ENCODE measurements around the gene SPOUT1.
A peak's percentile ranks its signal among the peaks of the same experiment; 100 is the strongest.
"Not testable (repeated sequence)": the region's sequence is repeated elsewhere in the genome, so short reads cannot be mapped to it uniquely, and the experiment has no call there.

Gene SPOUT1

DNA sequence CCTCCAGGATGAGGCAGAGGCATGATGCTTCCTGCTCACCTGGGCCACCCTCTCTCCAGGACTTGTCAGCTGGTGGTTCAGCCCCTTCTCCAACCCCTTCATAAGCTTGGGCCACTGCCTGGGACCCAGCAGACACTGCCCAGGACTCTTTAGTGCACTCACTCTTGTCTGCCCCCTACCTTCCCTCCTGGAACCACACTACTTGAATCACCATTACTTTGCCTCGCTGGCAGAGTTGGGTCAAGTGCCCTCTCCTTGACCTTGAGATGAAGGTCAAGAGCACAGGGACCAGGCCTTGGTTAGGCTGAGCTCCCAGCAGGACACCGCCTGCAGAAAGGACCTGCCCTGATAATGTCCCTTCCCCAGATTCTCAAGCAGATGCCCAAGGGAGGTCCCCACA, 19.8 kb downstream of the SPOUT1 start:
- no peak for DNase-seq (ENCODE audit: low read depth)

DNA sequence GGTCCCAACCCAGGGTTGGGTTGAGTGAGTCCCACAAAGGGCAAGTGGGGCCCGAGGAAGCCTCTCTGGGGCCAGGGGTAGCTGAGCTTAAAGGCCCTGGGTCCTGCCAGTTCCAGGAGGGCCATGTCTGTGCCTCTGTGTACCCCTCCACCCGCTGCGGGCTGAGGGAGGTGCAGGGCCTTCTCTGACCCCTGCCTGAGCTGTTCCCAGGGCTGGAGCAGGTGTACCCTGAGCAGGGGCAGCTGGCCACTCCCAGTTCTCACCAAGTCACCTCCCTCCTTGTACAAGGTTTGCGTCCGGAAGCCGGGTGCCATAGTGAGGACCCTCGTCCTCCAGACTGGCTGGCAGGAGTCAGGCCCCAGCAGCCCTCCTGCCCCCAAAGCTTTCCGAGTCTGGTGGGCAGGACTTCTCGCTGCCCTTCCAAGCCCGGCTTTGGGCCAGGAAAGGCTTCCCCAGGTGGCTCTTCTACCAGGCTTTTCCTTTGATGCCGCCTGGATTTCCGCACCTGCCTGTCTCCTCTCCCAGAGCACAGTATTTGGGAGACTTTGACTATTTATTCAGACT, 20.5 kb downstream of the SPOUT1 start:
- DNase-seq (ENCODE audit: low read depth) = no peak

DNA sequence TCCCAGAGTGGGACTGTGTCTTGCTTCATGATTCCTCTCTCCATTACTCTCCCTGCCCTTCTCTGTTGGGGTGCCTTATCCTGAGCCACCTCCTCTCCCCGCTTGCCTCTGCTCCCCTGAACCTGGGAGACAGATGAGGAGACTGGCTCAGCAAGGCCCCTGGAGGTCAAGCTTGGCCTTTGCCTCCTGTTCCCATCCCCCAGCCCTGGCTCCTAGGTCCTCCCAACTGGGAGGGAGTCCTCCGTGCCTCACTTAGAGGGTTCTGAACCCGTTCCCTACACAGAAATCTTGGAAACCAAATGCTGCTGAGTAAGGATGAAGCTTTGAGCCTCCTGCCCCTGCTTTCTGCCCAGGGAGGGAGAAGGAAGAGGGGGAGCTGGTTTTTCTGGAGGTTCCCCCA, 21.1 kb downstream of the SPOUT1 start:
- DNase-seq (ENCODE audit: low read depth) = no peak

DNA sequence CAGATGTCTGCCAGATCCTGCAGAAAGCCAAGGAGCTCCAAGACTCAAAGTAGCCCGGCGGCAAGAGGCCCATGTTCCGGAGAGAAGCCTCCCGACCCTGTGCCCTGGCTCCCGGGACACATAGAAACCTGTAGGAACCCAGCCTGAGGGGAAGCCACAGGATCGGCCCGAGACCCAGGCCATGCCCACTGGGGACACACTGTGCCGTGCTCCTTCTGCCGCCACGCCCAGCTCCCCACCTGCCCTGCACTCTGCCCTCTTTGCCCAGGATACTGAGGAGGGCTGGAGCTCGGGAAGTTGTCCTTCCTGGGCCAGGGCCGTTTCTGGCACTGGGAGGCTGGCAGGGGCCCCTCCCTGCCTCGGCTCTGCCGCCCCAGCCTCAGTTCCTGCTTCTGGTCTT, 21.8 kb downstream of the SPOUT1 start:
- DNase-seq (ENCODE audit: low read depth) = no peak

DNA sequence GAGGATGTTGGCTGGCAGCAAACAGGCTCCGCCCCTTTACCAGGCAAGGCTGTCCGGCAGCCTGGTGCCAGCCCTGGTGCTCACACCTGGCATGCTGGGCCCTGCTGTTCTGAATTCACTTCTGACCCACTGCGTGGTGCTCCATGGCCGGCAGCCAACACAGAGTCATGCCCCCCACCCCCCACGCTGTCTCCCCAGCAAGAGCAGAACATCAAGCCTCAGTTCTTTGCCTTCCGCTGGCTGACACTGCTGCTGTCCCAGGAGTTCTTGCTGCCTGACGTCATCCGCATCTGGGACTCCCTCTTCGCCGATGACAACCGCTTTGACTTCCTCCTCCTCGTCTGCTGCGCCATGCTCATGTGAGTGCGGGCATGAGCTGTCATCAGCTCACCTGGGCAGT, 23.9 kb downstream of the SPOUT1 start:
- no peak for DNase-seq (ENCODE audit: low read depth)

DNA sequence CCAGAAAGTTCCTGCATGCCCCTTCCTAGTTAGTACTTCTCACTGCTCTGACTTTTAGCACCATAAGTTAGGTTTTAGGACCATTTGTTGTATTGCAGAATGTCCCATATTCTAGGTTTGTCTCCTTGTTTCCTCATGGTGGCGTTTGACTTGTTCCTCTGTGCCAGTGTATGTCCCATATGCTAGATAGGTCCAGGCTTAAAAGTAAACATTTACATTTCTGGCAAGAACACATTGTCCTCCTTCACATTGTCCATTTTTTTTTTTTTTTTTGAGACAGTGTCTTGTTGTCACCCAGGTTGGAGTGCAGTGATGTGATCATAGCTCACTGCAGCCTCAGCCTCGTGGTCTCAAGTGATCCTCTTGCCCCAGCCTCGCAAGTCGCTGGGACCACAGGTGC, 27.1 kb downstream of the SPOUT1 start:
- DNase-seq (ENCODE audit: low read depth) = no peak

DNA sequence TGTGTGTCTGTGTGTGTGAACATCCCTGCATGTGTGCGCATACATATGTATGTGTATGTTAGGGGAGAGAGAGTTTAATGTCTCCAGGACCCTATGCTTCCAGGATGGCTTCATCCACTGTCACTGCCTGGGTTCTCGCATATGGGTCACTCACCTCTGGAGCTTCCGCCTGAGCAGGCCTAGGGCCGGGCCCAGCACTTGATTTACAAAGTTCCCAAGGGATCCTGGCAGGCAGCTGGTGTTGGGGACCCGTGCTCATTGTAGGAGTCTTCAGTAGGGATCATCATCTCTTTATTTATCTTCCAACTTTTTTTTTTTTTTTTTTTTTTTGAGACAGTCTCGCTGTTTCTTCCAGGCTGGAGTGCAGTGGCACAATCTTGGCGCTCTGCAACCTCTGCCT, 29.5 kb downstream of the SPOUT1 start:
- no peak for DNase-seq (ENCODE audit: low read depth)

DNA sequence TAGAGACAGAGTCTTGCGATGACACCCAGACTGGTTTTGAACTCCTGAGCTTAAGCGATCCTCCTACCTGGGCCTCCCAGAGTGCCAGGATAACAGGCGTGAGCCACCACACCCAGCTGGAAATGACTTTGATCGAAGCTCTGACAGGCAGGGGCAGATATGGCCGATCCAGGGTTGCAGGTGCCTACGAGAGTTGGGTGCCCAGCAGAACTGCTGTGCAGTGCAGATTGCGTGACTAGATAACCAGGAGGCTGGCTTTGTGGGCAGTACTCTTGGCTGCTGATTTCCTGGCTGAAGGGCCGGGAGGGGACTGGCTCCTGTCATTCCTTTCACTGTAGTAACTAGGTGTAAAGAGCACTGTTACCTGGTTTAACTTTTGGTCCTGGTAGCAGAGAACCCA, 30.7 kb downstream of the SPOUT1 start:
- no peak for DNase-seq (ENCODE audit: low read depth)

DNA sequence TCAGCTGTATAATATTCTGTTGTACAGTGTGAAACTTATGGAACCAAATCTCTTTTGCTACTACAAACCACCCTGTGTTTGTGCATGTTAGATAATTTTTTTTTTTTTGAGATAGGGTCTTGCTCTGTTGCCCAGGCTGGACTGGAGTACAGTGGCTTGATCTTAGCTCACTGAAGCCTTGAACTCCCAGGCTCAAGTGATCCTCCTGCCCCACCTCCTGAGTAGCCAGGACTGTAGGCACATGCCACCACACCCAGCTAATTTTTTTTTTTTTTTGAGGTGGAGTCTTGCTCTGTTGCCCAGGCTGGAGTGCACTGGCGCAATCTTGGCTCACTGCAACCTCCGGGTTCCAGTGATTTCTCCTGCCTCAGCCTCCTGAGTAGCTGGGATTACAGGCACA, 34.6 kb downstream of the SPOUT1 start:
- not testable (repeated sequence) for DNase-seq (ENCODE audit: low read depth)

DNA sequence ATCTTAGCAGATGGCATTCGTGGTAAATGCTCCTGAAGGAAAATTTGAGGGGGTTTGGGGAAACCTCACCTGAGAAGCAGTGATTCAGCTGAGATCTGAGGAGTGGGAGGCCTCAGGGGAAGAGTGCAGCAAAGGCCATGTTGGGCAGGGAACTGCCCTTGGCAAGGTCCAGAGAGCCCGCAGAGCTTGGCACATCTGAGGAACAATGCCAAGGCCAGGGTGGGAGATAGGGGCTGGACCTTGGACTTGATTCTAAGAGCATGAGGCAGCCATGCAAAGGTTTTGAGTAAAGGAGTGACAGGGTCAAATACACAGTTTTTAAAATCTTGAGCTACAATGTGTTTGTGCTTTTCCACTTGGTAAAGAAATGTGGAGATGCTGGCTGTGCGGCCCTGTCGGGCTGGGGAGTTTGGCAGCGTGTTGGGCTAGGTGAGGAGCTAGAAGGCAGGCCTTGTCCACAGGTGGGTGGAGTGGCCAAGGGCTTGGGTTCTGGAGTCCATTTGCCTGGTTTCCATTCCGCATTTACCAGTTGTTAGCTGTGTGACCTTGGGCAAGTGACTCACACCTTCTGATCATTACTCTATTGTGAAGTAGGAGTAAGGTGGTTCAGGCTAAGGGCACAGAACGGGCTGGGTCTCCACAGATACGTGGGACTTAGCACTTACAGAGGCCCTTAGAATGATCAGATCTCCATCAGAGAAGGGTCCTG, 36.5 kb downstream of the SPOUT1 start:
- no peak for DNase-seq (ENCODE audit: low read depth)

DNA sequence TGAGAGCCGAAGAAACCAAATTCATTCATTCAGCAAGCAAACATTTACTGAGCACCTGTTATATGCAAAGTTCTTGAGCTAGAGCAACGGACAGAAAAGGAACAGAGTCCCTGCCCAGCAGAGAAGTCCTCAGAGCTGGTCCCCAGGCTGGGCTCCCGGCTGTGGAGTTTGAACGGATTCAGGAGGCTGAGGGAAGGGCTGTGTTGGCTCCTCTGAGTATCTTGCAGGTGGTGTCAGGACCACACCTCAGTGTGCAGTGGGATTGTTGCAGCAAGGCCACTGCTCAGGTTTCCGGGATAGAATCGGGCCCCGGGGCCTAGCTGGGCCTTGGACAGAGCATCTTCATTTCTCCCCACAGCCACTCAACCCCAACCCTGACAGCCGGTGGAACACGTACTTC, 37.5 kb downstream of the SPOUT1 start:
- no peak for DNase-seq (ENCODE audit: low read depth)

DNA sequence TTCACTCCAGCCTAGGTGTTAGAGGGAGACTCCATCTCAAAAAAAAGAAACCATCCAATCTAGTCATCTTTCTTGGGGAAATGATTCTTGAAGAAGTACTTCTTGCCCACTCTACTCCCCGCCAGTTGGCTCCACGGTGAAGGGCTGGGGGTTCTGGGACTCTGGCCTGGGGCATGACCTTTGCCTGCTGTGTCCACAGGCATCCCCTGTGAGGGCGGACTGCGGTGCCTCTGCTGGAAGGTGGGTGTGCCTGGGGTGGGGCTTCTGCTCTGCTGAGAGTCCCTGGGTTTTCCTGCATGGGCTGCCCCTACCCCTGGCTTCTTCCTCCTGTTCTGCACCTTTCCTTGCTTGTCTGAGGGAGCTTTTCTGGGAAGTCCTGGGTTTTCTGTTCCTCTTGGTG, 39.1 kb downstream of the SPOUT1 start:
- no peak for DNase-seq (ENCODE audit: low read depth)

DNA sequence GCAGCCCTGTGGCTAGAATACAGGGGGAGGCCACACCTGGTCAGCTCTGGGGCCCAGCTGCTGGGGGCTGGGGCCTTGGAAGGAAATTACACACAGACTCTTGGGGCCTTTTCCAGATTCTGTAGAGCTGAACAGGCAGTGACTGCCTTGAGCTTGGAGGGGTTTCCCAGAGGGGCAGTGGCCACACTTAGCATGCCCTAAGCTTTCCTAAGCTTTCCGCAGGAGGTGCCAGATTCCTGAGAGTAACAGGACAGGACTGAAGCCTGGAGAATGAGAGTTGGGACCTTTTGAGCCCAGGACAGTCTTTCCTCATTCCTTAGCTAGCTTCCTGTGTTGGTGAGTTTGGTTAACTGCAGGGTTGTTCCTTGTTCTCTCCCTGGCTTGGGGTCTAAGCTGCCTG, 41.1 kb downstream of the SPOUT1 start:
- no peak for DNase-seq (ENCODE audit: low read depth)

DNA sequence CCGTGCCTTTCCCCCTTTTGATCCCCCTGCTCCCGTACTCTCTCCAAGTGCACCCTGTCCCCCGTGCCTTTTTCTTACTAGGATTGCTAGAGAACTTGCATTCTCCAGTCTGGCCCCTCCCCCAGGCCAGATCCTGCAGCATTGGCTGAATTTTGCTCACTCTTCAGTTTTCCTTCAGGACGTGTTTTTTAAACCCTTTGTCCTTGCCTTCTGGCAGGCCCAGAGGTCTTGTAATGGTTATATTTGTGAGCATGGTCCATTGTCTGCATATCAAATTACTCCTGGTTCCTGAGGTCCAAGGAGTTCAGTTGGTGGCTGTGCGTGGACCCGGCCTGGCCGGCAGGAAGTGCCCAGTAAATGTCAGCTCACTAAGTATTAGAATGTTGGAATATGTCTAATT, 41.9 kb downstream of the SPOUT1 start:
- peak; percentile 18 for DNase-seq (ENCODE audit: low read depth)

DNA sequence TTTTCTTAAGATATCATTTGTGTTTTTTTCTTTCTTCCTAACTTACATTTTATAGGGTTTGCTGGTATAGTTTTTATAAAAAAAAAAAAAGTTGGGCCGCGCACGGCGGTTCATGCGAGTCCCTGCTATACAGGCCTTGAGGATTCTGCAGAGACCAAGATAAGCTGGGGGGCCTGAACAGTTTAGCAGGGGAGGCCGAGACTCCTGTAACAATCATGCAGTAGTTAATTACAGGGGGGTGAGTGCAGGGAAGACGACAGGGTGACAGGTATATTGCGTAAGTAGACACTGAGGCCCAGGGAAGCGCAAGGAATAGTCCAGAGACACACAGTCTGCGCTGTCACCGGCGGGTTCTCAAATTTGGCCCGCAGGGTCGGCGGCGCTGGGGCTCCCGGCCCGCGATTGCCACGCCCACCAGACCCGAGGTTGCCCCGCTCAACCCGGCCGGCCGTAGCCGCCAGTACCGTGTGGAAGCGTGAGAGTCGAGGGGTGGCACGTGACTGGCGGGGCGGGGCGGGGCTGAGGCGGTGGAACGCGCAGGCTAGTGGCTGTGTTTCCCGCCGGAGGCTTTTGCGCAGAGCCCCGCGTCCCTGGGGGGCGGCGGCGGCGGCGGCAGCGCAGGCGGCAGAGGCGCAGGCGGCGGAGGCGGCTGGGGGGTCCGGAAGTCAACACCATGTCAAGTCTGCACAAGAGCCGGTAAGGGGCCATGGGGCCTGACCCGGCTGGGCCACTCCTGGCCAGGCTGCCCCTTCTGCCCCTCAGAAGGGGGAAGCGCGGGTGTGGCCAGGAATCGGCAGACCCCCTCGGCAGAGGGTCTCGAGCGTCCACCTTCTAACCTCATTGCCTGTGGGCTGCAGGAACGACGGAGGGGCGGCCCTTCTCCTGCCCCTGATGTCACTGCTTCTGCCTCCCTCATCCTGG, 42.7 kb downstream of the SPOUT1 start, which contains the start of gene TBC1D13:
Gene TBC1D13 (plus strand): TSS at position 573 of the 921 bp plus-strand sequence. CDS start 101 bp downstream, at position 674.
- DNase-seq (ENCODE audit: low read depth) = peak; percentile 85

DNA sequence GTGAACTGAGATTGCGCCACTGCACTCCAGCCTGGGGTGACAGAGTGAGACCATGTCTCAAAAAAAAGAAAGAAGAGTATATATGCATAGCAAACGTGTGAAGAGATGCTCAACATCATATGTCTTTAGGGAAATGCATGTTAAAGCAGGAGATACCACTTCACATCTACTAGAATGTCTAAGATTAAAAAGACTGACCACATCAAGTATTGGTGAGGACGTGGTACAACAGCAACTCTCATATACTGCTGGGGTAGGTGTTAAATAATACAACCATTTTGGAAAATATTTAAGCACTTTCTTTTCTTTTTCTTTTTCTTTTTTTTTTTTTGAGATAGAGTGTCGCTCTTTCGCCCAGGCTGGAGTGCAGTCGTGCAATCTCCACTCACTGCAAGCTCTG, 44.2 kb downstream of the SPOUT1 start:
- DNase-seq (ENCODE audit: low read depth) = no peak

DNA sequence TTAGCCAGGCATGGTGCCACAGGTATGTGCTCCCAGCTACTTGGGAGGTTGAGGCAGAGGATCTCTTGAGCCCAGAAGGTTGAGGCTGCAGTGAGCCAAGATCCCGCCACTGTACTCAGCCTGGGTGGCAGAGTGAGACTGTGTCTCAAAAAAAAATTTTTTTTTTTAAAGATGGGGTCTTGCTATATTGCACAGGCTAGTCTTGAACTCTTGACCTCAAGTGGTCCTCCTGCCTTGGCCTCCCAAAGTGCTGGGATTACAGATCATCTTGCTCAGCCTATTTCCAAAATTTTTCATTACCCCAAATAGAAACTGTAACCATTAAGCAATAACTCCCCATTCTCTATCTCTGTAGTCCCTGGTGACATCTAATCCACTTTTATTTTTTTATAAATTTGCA, 46.9 kb downstream of the SPOUT1 start:
- no peak for DNase-seq (ENCODE audit: low read depth)

DNA sequence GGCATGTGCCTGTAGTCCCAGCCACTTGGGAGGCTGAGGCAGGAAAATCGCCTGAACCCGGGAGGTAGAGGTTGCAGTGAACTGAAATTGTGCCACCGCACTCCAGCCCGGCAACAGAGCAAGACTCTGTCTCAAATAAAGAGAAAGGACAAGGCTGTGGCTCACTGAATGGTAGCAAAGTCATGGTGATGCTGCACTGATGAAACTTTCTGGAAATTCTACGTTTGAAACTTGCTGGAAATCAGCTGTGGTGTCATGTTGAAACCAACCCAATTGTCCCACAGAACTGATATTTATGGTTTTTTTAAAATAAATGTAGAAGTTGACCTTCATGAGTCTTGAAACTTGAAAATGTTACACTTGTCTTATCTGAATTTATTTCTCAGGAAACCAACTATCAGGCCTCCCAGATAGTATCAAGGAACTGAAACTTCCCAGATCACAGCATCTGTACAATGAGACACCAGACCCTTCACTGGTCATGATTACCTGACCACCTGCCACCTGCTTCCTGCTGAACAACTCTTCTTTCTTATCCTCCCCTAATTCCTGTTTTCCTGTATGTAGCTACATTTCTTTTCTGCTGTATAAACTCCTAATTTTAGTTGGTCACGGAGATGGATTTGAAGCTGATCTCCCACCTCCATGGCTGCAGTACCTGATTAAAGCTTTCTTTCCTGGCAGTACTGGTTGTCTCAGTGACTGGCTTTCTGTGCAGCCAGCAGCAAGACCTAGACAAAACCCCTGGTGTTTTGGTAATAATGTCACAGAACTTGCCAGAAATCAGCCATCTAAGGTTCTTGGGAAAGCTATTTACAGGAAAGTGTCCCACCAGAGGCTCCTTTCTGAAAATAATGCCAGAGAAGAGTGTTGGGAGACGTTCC, 48.2 kb downstream of the SPOUT1 start:
- no peak for DNase-seq (ENCODE audit: low read depth)

DNA sequence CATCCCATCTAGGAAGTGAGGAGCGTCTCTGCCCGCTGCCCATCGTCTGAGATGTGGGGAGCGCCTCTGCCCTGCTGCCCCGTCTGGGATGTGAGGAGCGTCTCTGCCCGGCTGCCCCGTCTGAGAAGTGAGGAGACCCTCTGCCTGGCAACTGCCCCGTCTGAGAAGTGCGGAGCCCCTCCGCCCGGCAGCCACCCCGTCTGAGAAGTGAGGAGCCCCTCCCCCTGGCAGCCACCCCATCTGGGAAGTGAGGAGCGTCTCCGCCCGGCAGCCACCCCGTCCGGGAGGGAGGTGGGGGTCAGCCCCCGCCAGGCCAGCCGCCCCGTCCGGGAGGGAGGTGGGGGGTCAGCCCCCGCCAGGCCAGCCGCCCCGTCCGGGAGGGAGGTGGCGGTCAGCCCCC, 49.5 kb downstream of the SPOUT1 start:
- DNase-seq (ENCODE audit: low read depth) = not testable (repeated sequence)

DNA sequence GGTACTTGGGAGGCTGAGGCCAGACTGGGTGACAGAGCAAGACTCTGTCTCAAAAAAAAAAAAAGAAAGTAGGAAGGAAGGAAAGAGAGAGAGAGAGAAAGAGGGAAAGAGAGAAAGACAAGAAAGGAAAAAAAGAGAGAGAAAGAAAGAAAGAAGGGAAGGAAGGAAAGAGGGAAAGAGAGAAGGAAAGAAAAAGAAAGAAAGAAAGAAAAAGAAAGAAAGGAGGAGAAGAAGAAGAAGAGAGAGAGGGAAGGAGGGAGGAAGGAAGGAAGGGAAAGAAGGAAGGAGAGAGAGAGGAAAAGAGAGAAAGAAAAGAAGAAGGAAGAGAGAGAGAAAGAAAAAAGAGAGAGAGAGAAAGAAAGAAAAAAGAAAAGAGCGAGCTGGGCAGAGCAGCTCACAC, 54.8 kb downstream of the SPOUT1 start:
- no peak for DNase-seq (ENCODE audit: low read depth)

DNA sequence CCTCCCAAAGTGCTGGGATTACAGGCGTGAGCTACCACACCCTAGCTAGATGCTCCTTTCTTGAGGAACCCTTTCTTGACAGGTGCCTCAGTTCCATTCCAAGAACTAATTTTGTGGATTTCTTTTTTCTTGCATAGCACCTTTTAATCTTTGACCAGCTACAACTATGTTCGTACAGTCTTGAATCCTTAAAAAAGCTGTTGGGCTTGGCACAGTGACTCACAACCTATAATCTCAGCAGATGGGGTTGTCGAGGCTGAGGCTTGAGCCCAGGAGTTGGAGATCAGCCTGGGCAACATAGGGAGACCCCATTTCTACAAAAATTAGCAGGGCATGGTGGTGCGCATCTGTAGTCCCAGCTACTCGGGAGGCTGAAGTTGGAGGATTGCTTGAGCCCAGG, 56.5 kb downstream of the SPOUT1 start:
- DNase-seq (ENCODE audit: low read depth) = no peak
